Sigmoid colon (tissue), 4 donors: ENCODE data around the gene GYPC.

Source experiments
- EP300 ChIP-seq, 4 donors: sonication (generic); formaldehyde crosslinking; IDR thresholded peaks; one replicate each; pipeline ENCODE4 v1.6.1; 2017; ENCODE audit warnings: antibody characterized with exemption in 4 of 4
- POLR2A ChIP-seq, 2 donors: fragments of 450-650 bp; IDR thresholded peaks; one replicate each; pipeline ENCODE4 v1.6.1; 2016; ENCODE audit warnings: antibody characterized with exemption in 2 of 2, mild to moderate bottlenecking in 2 of 2, moderate library complexity in 2 of 2
- TF ChIP-seq, protein P1 (sequence below), 4 experiments: fragments of 450-650 bp in 3 of 4; fragments of 200-600 bp in 1 of 4; IDR thresholded peaks; one replicate each; pipeline ENCODE4 v1.5.1; 2016 to 2019; ENCODE audit warnings: antibody characterized with exemption in 4 of 4, mild to moderate bottlenecking in 3 of 4, moderate library complexity in 2 of 4

DNA sequence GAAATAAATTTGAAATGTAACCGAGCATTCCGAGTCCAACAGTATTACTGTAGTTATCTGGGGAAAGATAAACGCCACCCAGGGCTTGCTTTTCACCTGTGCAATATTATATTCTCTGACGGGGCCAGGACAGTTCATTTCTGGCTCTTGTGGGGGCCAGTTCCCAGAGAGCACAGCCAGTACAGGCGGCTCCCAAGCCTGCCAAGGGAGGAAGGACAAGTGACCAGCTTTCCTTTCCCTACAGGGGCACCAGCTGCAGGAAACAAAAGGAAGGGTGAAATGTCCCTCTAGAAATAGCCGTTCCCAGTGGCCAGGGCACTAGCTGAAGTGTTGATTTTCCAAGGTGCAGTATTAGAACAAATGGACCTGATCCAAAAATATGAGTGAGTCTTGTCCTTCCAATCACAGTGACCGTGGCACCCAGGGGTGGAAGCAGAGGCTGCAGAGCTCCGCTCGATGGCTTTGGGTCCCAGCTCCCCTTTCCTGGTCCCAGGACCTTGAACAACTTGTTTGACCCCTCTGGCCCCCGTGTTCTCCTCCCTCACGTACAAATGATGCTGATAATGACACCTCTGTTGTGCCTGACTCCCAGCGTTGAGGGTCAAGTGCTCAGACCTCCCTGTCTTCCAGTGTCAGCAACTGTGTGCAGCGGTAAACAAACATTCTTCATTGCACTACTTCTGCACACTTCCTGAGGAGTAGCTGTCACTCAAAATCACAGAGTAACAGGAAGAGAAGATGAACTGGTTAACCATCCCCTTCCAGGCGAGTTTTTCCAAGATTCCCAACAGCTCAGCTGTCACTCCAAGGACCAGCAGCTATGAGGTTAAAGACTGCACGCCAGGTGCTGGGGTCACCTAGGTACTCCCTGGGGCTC lies 40.9 kb downstream of the GYPC start:
- TF ChIP-seq, protein P1, sequence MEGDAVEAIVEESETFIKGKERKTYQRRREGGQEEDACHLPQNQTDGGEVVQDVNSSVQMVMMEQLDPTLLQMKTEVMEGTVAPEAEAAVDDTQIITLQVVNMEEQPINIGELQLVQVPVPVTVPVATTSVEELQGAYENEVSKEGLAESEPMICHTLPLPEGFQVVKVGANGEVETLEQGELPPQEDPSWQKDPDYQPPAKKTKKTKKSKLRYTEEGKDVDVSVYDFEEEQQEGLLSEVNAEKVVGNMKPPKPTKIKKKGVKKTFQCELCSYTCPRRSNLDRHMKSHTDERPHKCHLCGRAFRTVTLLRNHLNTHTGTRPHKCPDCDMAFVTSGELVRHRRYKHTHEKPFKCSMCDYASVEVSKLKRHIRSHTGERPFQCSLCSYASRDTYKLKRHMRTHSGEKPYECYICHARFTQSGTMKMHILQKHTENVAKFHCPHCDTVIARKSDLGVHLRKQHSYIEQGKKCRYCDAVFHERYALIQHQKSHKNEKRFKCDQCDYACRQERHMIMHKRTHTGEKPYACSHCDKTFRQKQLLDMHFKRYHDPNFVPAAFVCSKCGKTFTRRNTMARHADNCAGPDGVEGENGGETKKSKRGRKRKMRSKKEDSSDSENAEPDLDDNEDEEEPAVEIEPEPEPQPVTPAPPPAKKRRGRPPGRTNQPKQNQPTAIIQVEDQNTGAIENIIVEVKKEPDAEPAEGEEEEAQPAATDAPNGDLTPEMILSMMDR (IDR thresholded peaks at IDR 0.05): no peak
- TF ChIP-seq EP300 (IDR thresholded peaks at IDR 0.05) (no peak), POLR2A (IDR thresholded peaks at IDR 0.05) (no peak)
